Lower lobe of right lung (tissue), 2 donors: ENCODE measurements around the gene XPO4. TPM values are rescaled to one million over a fixed set of nuclear protein-coding genes. Genes with fewer than 3 reads are reported as not detected.
"Not testable (repeated sequence)": the region's sequence is repeated elsewhere in the genome, so short reads cannot be mapped to it uniquely, and the experiment has no call there.

ENCODE experiments used
- ATAC-seq, 2 donors: fragments of 200-7000 bp; cut with Tn5 transposase; one replicate each; pipeline ENCODE4 v1.9.1; 2020 to 2022; ENCODE audit warnings: mild to moderate bottlenecking in 2 of 2, moderate library complexity in 2 of 2
- DNase-seq: peaks from one replicate; pipeline ENCODE4 v3.0.0-alpha.2; 2020
- H3K27ac ChIP-seq: fragments of 200-600 bp; one replicate; pipeline ENCODE4 v1.8.0; 2022
- H3K27me3 ChIP-seq: fragments of 200-600 bp; one replicate; pipeline ENCODE4 v1.8.0; 2022; ENCODE audit warnings: low read depth
- H3K36me3 ChIP-seq: fragments of 200-600 bp; one replicate; pipeline ENCODE4 v1.8.0; 2022; ENCODE audit warnings: mild to moderate bottlenecking
- H3K4me1 ChIP-seq: fragments of 200-600 bp; one replicate; pipeline ENCODE4 v1.8.0; 2022
- H3K4me3 ChIP-seq: fragments of 200-600 bp; one replicate; pipeline ENCODE4 v1.8.0; 2022; ENCODE audit warnings: mild to moderate bottlenecking
- H3K9me3 ChIP-seq: fragments of 200-600 bp; one replicate; pipeline ENCODE4 v1.8.0; 2022
- CTCF ChIP-seq: fragments of 200-600 bp; IDR thresholded peaks from one replicate; pipeline ENCODE4 v1.8.0; 2022; ENCODE audit warnings: antibody characterized with exemption, mild to moderate bottlenecking
- intact Hi-C: fragments of 100-400 bp; cut with DNase I; formaldehyde crosslinking; loops from one replicate; pipeline ENCODE4 v1.11.0; 2022
- total RNA-seq: library from RNA; stranded (reverse); fragmentation: NEBNext Ultra II Directional; extraction: Animal tissue kit (Norgen Biotek cat#: 25700); gene quantifications from one replicate; pipeline ENCODE4 v1.2.1, GENCODE V29; 2021
- donor health status: DM: no; HTN: yes; CAD: no; lungs with severe emphysema.

XPO4 gene
- total RNA-seq, 1 donor from 2014 or later: 17.1 TPM

- Histone ChIP-seq H3K27me3 (no peaks in the 10 kb centered on the region), H3K36me3 (peaks cover 13% of the 10 kb centered on the region), H3K27ac (peak overlapping the region; percentile 97), H3K9me3 (no peaks in the 10 kb centered on the region), H3K4me3 (peak overlapping the region; percentile 97), H3K4me1 (peaks cover 22% of the 10 kb centered on the region)
- TF ChIP-seq CTCF: no peak
- intact Hi-C loops: no loop called here
- ATAC-seq (peak; percentile 61 to 65), DNase-seq (no peak)
These were observed 693 bp downstream of the XPO4 start for GRCh38 chr13:20901668-20902437.

- TF ChIP-seq CTCF: no peak
- intact Hi-C loops: no loop called here
- Histone ChIP-seq H3K27ac (no peak overlapping the region), H3K9me3 (no peaks in the 10 kb centered on the region), H3K4me1 (no peaks in the 10 kb centered on the region), H3K27me3 (no peaks in the 10 kb centered on the region), H3K4me3 (no peak overlapping the region), H3K36me3 (peaks cover 8% of the 10 kb centered on the region)
- DNase-seq (no peak), ATAC-seq (no peak)
These were observed 8.3 kb downstream of the XPO4 start for GRCh38 chr13:20894245-20894644.

GRCh38 chr13:20891768-20892167 lies 10.8 kb downstream of the XPO4 start:
- TF ChIP-seq CTCF: no peak
- no peak for DNase-seq
- H3K4me1 ChIP-seq: no peaks in the 10 kb centered on the region
- no peak overlapping the region for H3K27ac ChIP-seq
- no peak for ATAC-seq
- no peak overlapping the region for H3K4me3 ChIP-seq
- no peaks in the 10 kb centered on the region for H3K27me3 ChIP-seq
- H3K36me3 ChIP-seq: peaks cover 4% of the 10 kb centered on the region
- intact Hi-C loops: no loop called here
- H3K9me3 ChIP-seq: no peaks in the 10 kb centered on the region

- Histone ChIP-seq H3K9me3 (no peaks in the 10 kb centered on the region), H3K27ac (no peak overlapping the region), H3K4me3 (no peak overlapping the region), H3K36me3 (peaks cover 4% of the 10 kb centered on the region), H3K27me3 (no peaks in the 10 kb centered on the region), H3K4me1 (no peaks in the 10 kb centered on the region)
- DNase-seq (no peak), ATAC-seq (peak in 1 of 2 donors; percentile 55)
- intact Hi-C loops: no loop called here
- no peak for TF ChIP-seq CTCF
These were observed 11.5 kb downstream of the XPO4 start for GRCh38 chr13:20891034-20891433.

GRCh38 chr13:20890540-20890939 lies 12.0 kb downstream of the XPO4 start:
- intact Hi-C loops, DNase-seq, H3K36me3 ChIP-seq, H3K27me3 ChIP-seq, H3K9me3 ChIP-seq, H3K4me3 ChIP-seq, H3K27ac ChIP-seq, H3K4me1 ChIP-seq, ATAC-seq: not testable (repeated sequence)

GRCh38 chr13:20882206-20882605 lies 20.3 kb downstream of the XPO4 start:
- Histone ChIP-seq H3K4me3 (no peak overlapping the region), H3K9me3 (no peaks in the 10 kb centered on the region), H3K36me3 (no peaks in the 10 kb centered on the region), H3K4me1 (peaks cover 5% of the 10 kb centered on the region), H3K27ac (no peak overlapping the region), H3K27me3 (no peaks in the 10 kb centered on the region)
- no peak for TF ChIP-seq CTCF
- intact Hi-C loops: no loop called here
- ATAC-seq (no peak), DNase-seq (no peak)
